Neural cell (in vitro differentiated cells): Measurements from ENCODE around the gene ZSCAN16.

ENCODE experiments used
- EP300 ChIP-seq: fragments of 450-650 bp; conservative IDR thresholded peaks from 2 replicates; pipeline ENCODE4 v1.6.1; 2014; ENCODE audit warnings: antibody characterized with exemption, mild to moderate bottlenecking, moderate library complexity; ENCODE audit not compliant: poor library complexity, severe bottlenecking
- EZH2 ChIP-seq: fragments of 200-600, 300-800 bp; shearing (Covaris generic), sonication (generic); IDR thresholded peaks from 2 replicates; pipeline ENCODE4 v1.6.1; 2014; ENCODE audit warnings: antibody characterized with exemption, low read length, borderline replicate concordance, mild to moderate bottlenecking; ENCODE audit not compliant: insufficient read depth, poor library complexity, severe bottlenecking
- MXI1 ChIP-seq: fragments of 450-650 bp; conservative IDR thresholded peaks from 2 replicates; pipeline ENCODE4 v1.6.1; 2014; ENCODE audit warnings: antibody characterized with exemption, mild to moderate bottlenecking; ENCODE audit not compliant: poor library complexity, severe bottlenecking
- POLR2AphosphoS5 ChIP-seq: IDR thresholded peaks from 2 replicates; pipeline ENCODE4 v1.6.1; 2012
- RAD21 ChIP-seq: fragments of 450-650 bp; conservative IDR thresholded peaks from 2 replicates; pipeline ENCODE4 v1.6.1; 2014; ENCODE audit warnings: antibody characterized with exemption, mild to moderate bottlenecking, moderate library complexity
- TAF1 ChIP-seq: IDR thresholded peaks from 2 replicates; pipeline ENCODE4 v1.6.1; 2012; ENCODE audit warnings: low read depth
- TF ChIP-seq, protein P1 (sequence below): fragments of 450-650 bp; IDR thresholded peaks from 2 replicates; pipeline ENCODE4 v1.5.1; 2014; ENCODE audit warnings: antibody characterized with exemption, mild to moderate bottlenecking, moderate library complexity; ENCODE audit not compliant: poor library complexity, severe bottlenecking
- TF ChIP-seq, protein P2 (sequence below): IDR thresholded peaks from 2 replicates; pipeline ENCODE4 v1.6.1; 2012; ENCODE audit warnings: borderline replicate concordance

DNA sequence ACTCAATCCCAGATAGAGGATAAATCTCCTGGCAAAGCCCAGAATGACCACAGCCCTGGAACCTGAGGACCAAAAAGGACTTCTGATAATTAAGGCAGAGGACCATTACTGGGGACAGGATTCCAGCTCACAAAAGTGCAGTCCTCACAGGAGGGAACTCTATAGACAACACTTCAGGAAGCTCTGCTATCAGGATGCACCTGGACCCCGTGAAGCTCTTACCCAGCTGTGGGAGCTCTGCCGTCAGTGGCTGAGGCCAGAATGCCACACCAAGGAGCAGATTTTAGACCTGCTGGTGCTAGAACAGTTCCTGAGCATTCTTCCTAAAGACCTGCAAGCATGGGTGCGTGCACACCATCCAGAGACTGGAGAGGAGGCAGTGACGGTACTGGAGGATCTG, 992 bp downstream of the ZSCAN16 start:
- TF ChIP-seq, protein P1, sequence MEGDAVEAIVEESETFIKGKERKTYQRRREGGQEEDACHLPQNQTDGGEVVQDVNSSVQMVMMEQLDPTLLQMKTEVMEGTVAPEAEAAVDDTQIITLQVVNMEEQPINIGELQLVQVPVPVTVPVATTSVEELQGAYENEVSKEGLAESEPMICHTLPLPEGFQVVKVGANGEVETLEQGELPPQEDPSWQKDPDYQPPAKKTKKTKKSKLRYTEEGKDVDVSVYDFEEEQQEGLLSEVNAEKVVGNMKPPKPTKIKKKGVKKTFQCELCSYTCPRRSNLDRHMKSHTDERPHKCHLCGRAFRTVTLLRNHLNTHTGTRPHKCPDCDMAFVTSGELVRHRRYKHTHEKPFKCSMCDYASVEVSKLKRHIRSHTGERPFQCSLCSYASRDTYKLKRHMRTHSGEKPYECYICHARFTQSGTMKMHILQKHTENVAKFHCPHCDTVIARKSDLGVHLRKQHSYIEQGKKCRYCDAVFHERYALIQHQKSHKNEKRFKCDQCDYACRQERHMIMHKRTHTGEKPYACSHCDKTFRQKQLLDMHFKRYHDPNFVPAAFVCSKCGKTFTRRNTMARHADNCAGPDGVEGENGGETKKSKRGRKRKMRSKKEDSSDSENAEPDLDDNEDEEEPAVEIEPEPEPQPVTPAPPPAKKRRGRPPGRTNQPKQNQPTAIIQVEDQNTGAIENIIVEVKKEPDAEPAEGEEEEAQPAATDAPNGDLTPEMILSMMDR: no peak
- no peak for TF ChIP-seq EZH2
- no peak for TF ChIP-seq POLR2AphosphoS5
- no peak for TF ChIP-seq EP300
- TF ChIP-seq TAF1: no peak
- TF ChIP-seq, protein P2, sequence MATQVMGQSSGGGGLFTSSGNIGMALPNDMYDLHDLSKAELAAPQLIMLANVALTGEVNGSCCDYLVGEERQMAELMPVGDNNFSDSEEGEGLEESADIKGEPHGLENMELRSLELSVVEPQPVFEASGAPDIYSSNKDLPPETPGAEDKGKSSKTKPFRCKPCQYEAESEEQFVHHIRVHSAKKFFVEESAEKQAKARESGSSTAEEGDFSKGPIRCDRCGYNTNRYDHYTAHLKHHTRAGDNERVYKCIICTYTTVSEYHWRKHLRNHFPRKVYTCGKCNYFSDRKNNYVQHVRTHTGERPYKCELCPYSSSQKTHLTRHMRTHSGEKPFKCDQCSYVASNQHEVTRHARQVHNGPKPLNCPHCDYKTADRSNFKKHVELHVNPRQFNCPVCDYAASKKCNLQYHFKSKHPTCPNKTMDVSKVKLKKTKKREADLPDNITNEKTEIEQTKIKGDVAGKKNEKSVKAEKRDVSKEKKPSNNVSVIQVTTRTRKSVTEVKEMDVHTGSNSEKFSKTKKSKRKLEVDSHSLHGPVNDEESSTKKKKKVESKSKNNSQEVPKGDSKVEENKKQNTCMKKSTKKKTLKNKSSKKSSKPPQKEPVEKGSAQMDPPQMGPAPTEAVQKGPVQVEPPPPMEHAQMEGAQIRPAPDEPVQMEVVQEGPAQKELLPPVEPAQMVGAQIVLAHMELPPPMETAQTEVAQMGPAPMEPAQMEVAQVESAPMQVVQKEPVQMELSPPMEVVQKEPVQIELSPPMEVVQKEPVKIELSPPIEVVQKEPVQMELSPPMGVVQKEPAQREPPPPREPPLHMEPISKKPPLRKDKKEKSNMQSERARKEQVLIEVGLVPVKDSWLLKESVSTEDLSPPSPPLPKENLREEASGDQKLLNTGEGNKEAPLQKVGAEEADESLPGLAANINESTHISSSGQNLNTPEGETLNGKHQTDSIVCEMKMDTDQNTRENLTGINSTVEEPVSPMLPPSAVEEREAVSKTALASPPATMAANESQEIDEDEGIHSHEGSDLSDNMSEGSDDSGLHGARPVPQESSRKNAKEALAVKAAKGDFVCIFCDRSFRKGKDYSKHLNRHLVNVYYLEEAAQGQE: no peak
- TF ChIP-seq RAD21: no peak
- no peak for TF ChIP-seq MXI1
